B cell (primary cell): ENCODE results near the gene SETD6. TPM values are rescaled to one million over a fixed set of nuclear protein-coding genes. Genes with fewer than 3 reads are reported as not detected.

Source experiments
- ATAC-seq: fragments of 200-7000 bp; cut with Tn5 transposase; one replicate; pipeline ENCODE4 v1.10.0; 2021; ENCODE audit warnings: low read depth, mild to moderate bottlenecking, moderate number of reproducible peaks, moderate library complexity
- CTCF ChIA-PET: fragments of 350-600 bp; sonication (Branson Sonifier 250); formaldehyde crosslinking; loops from one replicate; lab custom pipeline; 2021; ENCODE audit warnings: antibody characterized with exemption, inconsistent platforms; lab: Charles Lee
- POLR2A ChIA-PET: fragments of 350-600 bp; sonication (Branson Sonifier 250); formaldehyde crosslinking; loops from one replicate; lab custom pipeline; 2021; ENCODE audit warnings: antibody characterized with exemption; lab: Charles Lee
- DNase-seq: peaks from one replicate; pipeline ENCODE4 v3.0.0; 2013
- H2AFZ ChIP-seq: 2 replicates; pipeline ENCODE4 v1.6.1; 2012; ENCODE audit warnings: mild to moderate bottlenecking, low read depth, low read length; ENCODE audit not compliant: insufficient read depth, poor library complexity, severe bottlenecking
- H3K27ac ChIP-seq, 2 donors: 1 replicate in 1 of 2; 2 replicates in 1 of 2; pipeline ENCODE4 v1.5.1; 2012 to 2013; ENCODE audit warnings: low read length in 2 of 2, mild to moderate bottlenecking in 2 of 2, moderate library complexity in 1 of 2
- H3K27me3 ChIP-seq, 4 experiments: fragments of 200-600 bp in 1 of 4; sonication (generic) in 1 of 4; replicated peaks in 1 of 4; 1 replicate in 2 of 4; 2 replicates in 2 of 4; pipeline versions ENCODE4 v1.6.1 to v1.7.0; 2013 to 2016; ENCODE audit warnings: low read length in 3 of 4, mild to moderate bottlenecking in 2 of 4, mixed read lengths in 1 of 4, moderate library complexity in 1 of 4; ENCODE audit not compliant: insufficient read depth in 4 of 4, control insufficient read depth in 3 of 4; ENCODE audit errors: control extremely low read depth in 1 of 4
- H3K36me3 ChIP-seq, 2 experiments: replicated peaks in 1 of 2; 1 replicate in 1 of 2; 2 replicates in 1 of 2; pipeline versions ENCODE4 v1.6.1 to v1.7.1; 2013; ENCODE audit warnings: low read length in 1 of 2; ENCODE audit not compliant: insufficient read depth in 2 of 2, control insufficient read depth in 1 of 2; ENCODE audit errors: control extremely low read depth in 1 of 2, extremely low read depth in 1 of 2
- H3K4me1 ChIP-seq, 2 donors: fragments of 200-600 bp in 1 of 2; sonication (generic) in 1 of 2; 1 replicate in 1 of 2; 2 replicates in 1 of 2; pipeline versions ENCODE4 v1.5.1 to v1.6.1; 2013 to 2017; ENCODE audit warnings: low read length in 2 of 2; ENCODE audit not compliant: control insufficient read depth in 2 of 2, insufficient read depth in 2 of 2
- H3K4me2 ChIP-seq: replicated peaks from 2 replicates; pipeline ENCODE3; 2012; ENCODE audit warnings: mild to moderate bottlenecking, low read depth, low read length; ENCODE audit not compliant: poor library complexity, severe bottlenecking
- H3K4me3 ChIP-seq, 5 experiments: fragments of 200-600 bp in 1 of 5; sonication (generic) in 1 of 5; 1 replicate in 3 of 5; 2 replicates in 2 of 5; pipeline versions ENCODE4 v1.5.1 to v1.7.0; 2011 to 2016; ENCODE audit warnings: low read length in 4 of 5, mild to moderate bottlenecking in 4 of 5, low read depth in 2 of 5, control low read depth in 1 of 5, moderate library complexity in 1 of 5; ENCODE audit not compliant: insufficient read depth in 1 of 5; ENCODE audit errors: control extremely low read depth in 1 of 5, extremely low read depth in 1 of 5
- H3K79me2 ChIP-seq: fragments of 200-600 bp; sonication (generic); one replicate; pipeline ENCODE4 v1.6.0; 2016; ENCODE audit warnings: low read length; ENCODE audit not compliant: control insufficient read depth, insufficient read depth
- H3K9ac ChIP-seq: fragments of 200-600 bp; sonication (generic); 2 replicates; pipeline ENCODE4 v1.6.1; 2017; ENCODE audit warnings: mild to moderate bottlenecking, low read length, moderate library complexity
- H3K9me3 ChIP-seq, 3 donors: one replicate each; pipeline versions ENCODE4 v1.6.1 to v1.7.1; 2013; ENCODE audit warnings: low read length in 2 of 3; ENCODE audit not compliant: control insufficient read depth in 2 of 3, insufficient read depth in 1 of 3; ENCODE audit errors: control extremely low read depth in 1 of 3
- H4K20me1 ChIP-seq: 2 replicates; pipeline ENCODE4 v1.6.0; 2012; ENCODE audit warnings: mild to moderate bottlenecking, low read length; ENCODE audit not compliant: insufficient read depth, control insufficient read depth, poor library complexity, severe bottlenecking
- H3K27ac Mint-ChIP-seq: one replicate; pipeline ENCODE4 v1.8.0; 2021; ENCODE audit warnings: mixed read lengths
- H3K27me3 Mint-ChIP-seq: one replicate; pipeline ENCODE4 v1.8.0; 2021; ENCODE audit warnings: mixed read lengths
- H3K4me1 Mint-ChIP-seq: one replicate; pipeline ENCODE4 v1.8.0; 2021; ENCODE audit warnings: mixed read lengths
- H3K4me3 Mint-ChIP-seq: one replicate; pipeline ENCODE4 v1.8.0; 2021; ENCODE audit warnings: mixed read lengths
- H3K9me3 Mint-ChIP-seq: one replicate; pipeline ENCODE4 v1.8.0; 2022; ENCODE audit warnings: mixed read lengths; ENCODE audit not compliant: insufficient read depth
- EZH2 ChIP-seq: IDR thresholded peaks from 2 replicates; pipeline ENCODE4 v1.6.1; 2012; ENCODE audit warnings: borderline replicate concordance, low read depth, mild to moderate bottlenecking, moderate library complexity, low read length; ENCODE audit not compliant: insufficient read depth, poor library complexity, severe bottlenecking
- WGBS: methylation state at CpG from one replicate; pipeline ENCODE4 v1.1.5; 2013; ENCODE audit warnings: missing lambda C conversion rate; ENCODE audit not compliant: insufficient coverage; 5-methylcytosine and 5-hydroxymethylcytosine counted together
- intact Hi-C: fragments of 100-400 bp; cut with micrococcal nuclease; formaldehyde crosslinking; loops from one replicate; pipeline ENCODE4 v1.10.0; 2022
- polyA plus RNA-seq: library from polyadenylated mRNA; depleted of rRNA; stranded (reverse); fragments of >200 nt; gene quantifications from 2 replicates; pipeline ENCODE4 v1.2.3, GENCODE V29; 2012
- total RNA-seq, 2 donors: library from RNA; stranded (reverse); fragments of 120-200 nt in 1 of 2; gene quantifications; 1 replicate in 1 of 2; 2 replicates in 1 of 2; pipeline versions ENCODE4 v1.2.3 to v1.2.4, GENCODE V29; 2013 to 2022
- TF ChIP-seq, protein P1 (sequence below): fragments of 200-600 bp; IDR thresholded peaks from one replicate; pipeline ENCODE4 v1.8.0; 2022; ENCODE audit warnings: antibody characterized with exemption, mild to moderate bottlenecking

SETD6 gene
- total and polyA plus RNA-seq, 2 donors (not counting 1 experiment from before 2014, with no cell fraction given) = 24.2 to 37.4 TPM

DNA sequence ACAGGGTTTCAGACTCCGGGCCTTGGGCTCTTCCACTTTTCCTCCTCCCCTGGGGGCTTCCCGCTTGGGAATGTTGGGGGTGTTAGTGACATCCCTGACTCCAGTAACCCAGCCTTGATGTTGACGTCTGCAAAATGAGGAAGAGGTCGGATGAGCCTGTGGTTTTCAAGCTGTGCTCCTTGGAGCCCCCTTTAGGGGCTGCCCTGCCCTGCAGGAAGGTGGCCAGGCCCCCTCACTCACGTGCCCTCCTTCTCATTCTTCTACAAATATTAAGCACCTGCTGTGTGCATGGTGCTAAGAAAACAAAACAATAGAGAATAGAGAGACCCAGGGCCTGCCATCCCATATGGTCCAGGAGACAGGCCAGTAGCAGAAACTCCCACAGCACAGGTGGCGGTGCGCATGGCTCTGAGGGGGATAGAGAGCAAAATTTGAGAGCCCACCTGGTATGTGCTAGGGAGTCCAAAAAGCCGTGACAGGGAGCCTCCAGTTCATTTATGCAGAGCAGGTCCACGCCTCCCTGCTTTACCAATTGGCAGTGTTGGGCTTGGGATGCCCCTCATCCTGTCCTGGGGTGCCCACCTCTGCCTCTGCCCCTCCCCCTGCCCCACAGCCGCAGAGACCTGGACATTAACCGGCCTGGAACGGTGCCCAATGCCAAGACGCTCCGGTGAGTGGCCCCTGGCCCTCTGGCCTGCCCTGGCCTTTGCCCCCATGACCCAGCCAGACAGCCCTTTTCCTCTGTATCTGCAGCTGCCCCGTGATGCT, 7.9 kb upstream of the SETD6 start:
- no peaks in the 10 kb centered on the region for H4K20me1 ChIP-seq
- H3K27me3 ChIP-seq = peaks cover 0 to 22% (median 4%) of the 10 kb centered on the region in 4 experiments
- TF ChIP-seq EZH2 = no peak
- TF ChIP-seq, protein P1, sequence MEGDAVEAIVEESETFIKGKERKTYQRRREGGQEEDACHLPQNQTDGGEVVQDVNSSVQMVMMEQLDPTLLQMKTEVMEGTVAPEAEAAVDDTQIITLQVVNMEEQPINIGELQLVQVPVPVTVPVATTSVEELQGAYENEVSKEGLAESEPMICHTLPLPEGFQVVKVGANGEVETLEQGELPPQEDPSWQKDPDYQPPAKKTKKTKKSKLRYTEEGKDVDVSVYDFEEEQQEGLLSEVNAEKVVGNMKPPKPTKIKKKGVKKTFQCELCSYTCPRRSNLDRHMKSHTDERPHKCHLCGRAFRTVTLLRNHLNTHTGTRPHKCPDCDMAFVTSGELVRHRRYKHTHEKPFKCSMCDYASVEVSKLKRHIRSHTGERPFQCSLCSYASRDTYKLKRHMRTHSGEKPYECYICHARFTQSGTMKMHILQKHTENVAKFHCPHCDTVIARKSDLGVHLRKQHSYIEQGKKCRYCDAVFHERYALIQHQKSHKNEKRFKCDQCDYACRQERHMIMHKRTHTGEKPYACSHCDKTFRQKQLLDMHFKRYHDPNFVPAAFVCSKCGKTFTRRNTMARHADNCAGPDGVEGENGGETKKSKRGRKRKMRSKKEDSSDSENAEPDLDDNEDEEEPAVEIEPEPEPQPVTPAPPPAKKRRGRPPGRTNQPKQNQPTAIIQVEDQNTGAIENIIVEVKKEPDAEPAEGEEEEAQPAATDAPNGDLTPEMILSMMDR = peak; percentile 11
- H3K4me2 ChIP-seq = no peak overlapping the region
- no peak overlapping the region for H3K9ac ChIP-seq
- ChIA-PET POLR2A (no interaction called here), CTCF (interaction anchor here (2.4 kb wide), 1 partner anchor 249 kb away, joined by 7 read pairs; no protein-coding TSS in a partner anchor)
- H3K4me1 ChIP-seq = no peaks in the 10 kb centered on the region
- H3K4me3 Mint-ChIP-seq = no peak overlapping the region
- no peak for ATAC-seq
- H3K9me3 ChIP-seq = no peaks in the 10 kb centered on the region
- H3K36me3 ChIP-seq = no peaks in the 10 kb centered on the region
- 72% methylated on average over 12 of the region's 15 CpGs for WGBS
- H3K27ac Mint-ChIP-seq = no peak overlapping the region
- H3K4me1 Mint-ChIP-seq = peaks cover 1% of the 10 kb centered on the region
- H2AFZ ChIP-seq = no peak overlapping the region
- intact Hi-C loops = no loop called here
- H3K79me2 ChIP-seq = no peaks in the 10 kb centered on the region
- peaks cover 10% of the 10 kb centered on the region for H3K27me3 Mint-ChIP-seq
- no peak overlapping the region for H3K4me3 ChIP-seq
- H3K9me3 Mint-ChIP-seq = no peaks in the 10 kb centered on the region
- no peak overlapping the region for H3K27ac ChIP-seq
- DNase-seq = no peak

GRCh38 chr16:58507963-58508670, 7.2 kb upstream of the SETD6 start:
- POLR2A ChIA-PET = no interaction called here
- TF ChIP-seq, protein P1 = no peak
- no peak for TF ChIP-seq EZH2
- no peaks in the 10 kb centered on the region for H3K9me3 ChIP-seq
- H3K4me1 ChIP-seq = no peaks in the 10 kb centered on the region
- H3K9me3 Mint-ChIP-seq = no peaks in the 10 kb centered on the region
- H3K36me3 ChIP-seq = no peaks in the 10 kb centered on the region
- peaks cover 0 to 15% (median under 1%) of the 10 kb centered on the region in 4 experiments for H3K27me3 ChIP-seq
- no peak overlapping the region for H3K27ac ChIP-seq
- H3K27ac Mint-ChIP-seq = no peak overlapping the region
- H3K79me2 ChIP-seq = no peaks in the 10 kb centered on the region
- WGBS = 94% methylated on average over 12 of the region's 14 CpGs
- H3K4me3 Mint-ChIP-seq = no peak overlapping the region
- peaks cover 3% of the 10 kb centered on the region for H3K27me3 Mint-ChIP-seq
- no peaks in the 10 kb centered on the region for H4K20me1 ChIP-seq
- H3K4me2 ChIP-seq = no peak overlapping the region
- ATAC-seq = no peak
- no peak overlapping the region for H3K4me3 ChIP-seq
- no peak overlapping the region for H3K9ac ChIP-seq
- CTCF ChIA-PET = interaction anchor here (2.4 kb wide), 1 partner anchor 248 kb away, joined by 7 read pairs; no protein-coding TSS in a partner anchor
- intact Hi-C loops = no loop called here
- H2AFZ ChIP-seq = no peak overlapping the region
- peaks cover 1% of the 10 kb centered on the region for H3K4me1 Mint-ChIP-seq
- DNase-seq = no peak
